Central memory CD4-positive, alpha-beta T cell (primary cell): Measurements from ENCODE around the gene GRIA4.

Source experiments
- DNase-seq: peaks from one replicate; pipeline ENCODE4 v3.0.0; 2022
- total RNA-seq, 3 experiments: gene quantifications; one replicate each; lab custom pipeline; 2026; lab: John Stamatoyannopoulos, UW

Gene GRIA4
- 0 to 0.04 (median 0) reads per million in 3 experiments for total RNA-seq

GRCh38 chr11:105609832-105610781 lies at the start of gene GRIA4:
Gene GRIA4, plus strand, starts transcription at chr11:105610073. Its CDS starts 925 bp downstream, at chr11:105610998.
- no peak for DNase-seq

- no peak for DNase-seq
Measured at GRCh38 chr11:105573091-105573490, 36.8 kb upstream of the GRIA4 start.

- DNase-seq: no peak
Measured at GRCh38 chr11:105574974-105575373, 34.9 kb upstream of the GRIA4 start.

- DNase-seq: no peak
Measured at GRCh38 chr11:105577641-105578040, 32.2 kb upstream of the GRIA4 start.

GRCh38 chr11:105579111-105579510 lies 30.8 kb upstream of the GRIA4 start:
- no peak for DNase-seq

GRCh38 chr11:105582497-105582896 lies 27.4 kb upstream of the GRIA4 start:
- no peak for DNase-seq

GRCh38 chr11:105588001-105588400 lies 21.9 kb upstream of the GRIA4 start:
- DNase-seq: no peak

- no peak for DNase-seq
Measured at GRCh38 chr11:105589346-105589745, 20.5 kb upstream of the GRIA4 start.

- DNase-seq: no peak
Measured at GRCh38 chr11:105592035-105592434, 17.8 kb upstream of the GRIA4 start.

GRCh38 chr11:105598371-105598770 lies 11.5 kb upstream of the GRIA4 start:
- no peak for DNase-seq

- DNase-seq: no peak
Measured at GRCh38 chr11:105603156-105603555, 6.7 kb upstream of the GRIA4 start.

- no peak for DNase-seq
Measured at GRCh38 chr11:105609341-105609781, 512 bp upstream of the GRIA4 start.

GRCh38 chr11:105610871-105611571 lies 1.1 kb downstream of the GRIA4 start:
- DNase-seq: no peak

GRCh38 chr11:105611572-105612441 lies 1.9 kb downstream of the GRIA4 start:
- DNase-seq: no peak

- no peak for DNase-seq
Measured at GRCh38 chr11:105612771-105613170, 2.9 kb downstream of the GRIA4 start.

- no peak for DNase-seq
Measured at GRCh38 chr11:105613183-105613582, 3.3 kb downstream of the GRIA4 start.

GRCh38 chr11:105618343-105618955 lies 8.6 kb downstream of the GRIA4 start:
- DNase-seq: no peak

GRCh38 chr11:105619556-105619955 lies 9.7 kb downstream of the GRIA4 start:
- DNase-seq: no peak

GRCh38 chr11:105622016-105622415 lies 12.1 kb downstream of the GRIA4 start:
- no peak for DNase-seq

- no peak for DNase-seq
Measured at GRCh38 chr11:105632316-105632715, 22.4 kb downstream of the GRIA4 start.

- DNase-seq: no peak
Measured at GRCh38 chr11:105635466-105635865, 25.6 kb downstream of the GRIA4 start.

- no peak for DNase-seq
Measured at GRCh38 chr11:105636496-105636895, 26.6 kb downstream of the GRIA4 start.
